ENCODE results near the gene CDC26.
"Not testable (repeated sequence)": the region's sequence is repeated elsewhere in the genome, so short reads cannot be mapped to it uniquely, and the experiment has no call there.

CDC26 gene

DNA sequence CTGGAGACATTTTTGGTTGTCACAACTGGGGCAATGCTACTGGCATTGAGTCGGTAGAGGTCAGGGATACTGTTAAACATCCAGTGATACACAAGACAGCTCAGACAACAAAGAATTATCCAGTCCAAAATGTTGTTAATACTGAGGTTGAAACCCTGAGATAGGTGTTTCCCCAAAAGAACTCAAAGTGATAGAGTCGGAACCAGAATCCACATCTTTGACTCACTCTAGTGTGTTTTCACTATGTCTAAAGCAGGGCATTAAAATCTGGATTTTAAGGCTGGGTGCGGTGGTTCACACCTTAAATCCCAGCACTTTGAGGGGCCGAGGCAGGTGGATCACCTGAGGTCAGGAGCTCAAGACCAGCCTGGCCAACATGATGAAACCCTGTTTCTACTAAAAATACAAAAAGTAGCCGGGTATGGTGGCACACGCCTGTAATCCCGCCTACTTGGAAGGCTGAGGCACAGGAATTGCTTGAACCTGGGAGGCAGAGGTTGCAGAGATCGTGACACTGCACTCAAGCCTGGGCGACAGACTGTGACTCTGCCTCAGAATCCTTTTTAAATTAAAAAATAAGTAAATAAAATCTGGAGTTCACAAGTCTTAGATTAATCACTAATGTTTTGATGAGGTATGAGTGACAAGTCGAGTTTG, 37.0 kb downstream of the CDC26 start:
- H3K9ac ChIP-seq (ENCODE audit: low read length) = no peak overlapping the region
- no peaks in the 10 kb centered on the region for H3K9me3 ChIP-seq (ENCODE audit: insufficient read depth, low read length)
- H2AFZ ChIP-seq (ENCODE audit: low read depth, low read length, severe bottlenecking) = no peak overlapping the region
- no peak for TF ChIP-seq EZH2phosphoT487 (conservative IDR thresholded peaks at IDR 0.05; ENCODE audit: low read length)
- TF ChIP-seq, protein P1, sequence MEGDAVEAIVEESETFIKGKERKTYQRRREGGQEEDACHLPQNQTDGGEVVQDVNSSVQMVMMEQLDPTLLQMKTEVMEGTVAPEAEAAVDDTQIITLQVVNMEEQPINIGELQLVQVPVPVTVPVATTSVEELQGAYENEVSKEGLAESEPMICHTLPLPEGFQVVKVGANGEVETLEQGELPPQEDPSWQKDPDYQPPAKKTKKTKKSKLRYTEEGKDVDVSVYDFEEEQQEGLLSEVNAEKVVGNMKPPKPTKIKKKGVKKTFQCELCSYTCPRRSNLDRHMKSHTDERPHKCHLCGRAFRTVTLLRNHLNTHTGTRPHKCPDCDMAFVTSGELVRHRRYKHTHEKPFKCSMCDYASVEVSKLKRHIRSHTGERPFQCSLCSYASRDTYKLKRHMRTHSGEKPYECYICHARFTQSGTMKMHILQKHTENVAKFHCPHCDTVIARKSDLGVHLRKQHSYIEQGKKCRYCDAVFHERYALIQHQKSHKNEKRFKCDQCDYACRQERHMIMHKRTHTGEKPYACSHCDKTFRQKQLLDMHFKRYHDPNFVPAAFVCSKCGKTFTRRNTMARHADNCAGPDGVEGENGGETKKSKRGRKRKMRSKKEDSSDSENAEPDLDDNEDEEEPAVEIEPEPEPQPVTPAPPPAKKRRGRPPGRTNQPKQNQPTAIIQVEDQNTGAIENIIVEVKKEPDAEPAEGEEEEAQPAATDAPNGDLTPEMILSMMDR (IDR thresholded peaks at IDR 0.05; ENCODE audit: insufficient read depth, low read length, poor library complexity, severe bottlenecking) = no peak
- H3K36me3 ChIP-seq (ENCODE audit: low read length) = no peaks in the 10 kb centered on the region
- no peak overlapping the region for H3K4me2 ChIP-seq (ENCODE audit: low read depth, low read length, poor library complexity, severe bottlenecking)
- H3K4me3 ChIP-seq (ENCODE audit: insufficient read depth, low read length, poor library complexity, severe bottlenecking) = no peak overlapping the region
- H3K27me3 ChIP-seq (ENCODE audit: low read length) = no peaks in the 10 kb centered on the region
- no peaks in the 10 kb centered on the region for H3F3A ChIP-seq (ENCODE audit: insufficient read depth)
- H4K20me1 ChIP-seq (ENCODE audit: low read depth, low read length) = no peaks in the 10 kb centered on the region
- H3K79me2 ChIP-seq (ENCODE audit: insufficient read depth, low read length) = no peaks in the 10 kb centered on the region
- H3K9me2 ChIP-seq (replicated peaks; ENCODE audit: insufficient read depth, low read length) = no peaks in the 10 kb centered on the region
- no peak overlapping the region for H3K27ac ChIP-seq (ENCODE audit: low read depth, low read length)

DNA sequence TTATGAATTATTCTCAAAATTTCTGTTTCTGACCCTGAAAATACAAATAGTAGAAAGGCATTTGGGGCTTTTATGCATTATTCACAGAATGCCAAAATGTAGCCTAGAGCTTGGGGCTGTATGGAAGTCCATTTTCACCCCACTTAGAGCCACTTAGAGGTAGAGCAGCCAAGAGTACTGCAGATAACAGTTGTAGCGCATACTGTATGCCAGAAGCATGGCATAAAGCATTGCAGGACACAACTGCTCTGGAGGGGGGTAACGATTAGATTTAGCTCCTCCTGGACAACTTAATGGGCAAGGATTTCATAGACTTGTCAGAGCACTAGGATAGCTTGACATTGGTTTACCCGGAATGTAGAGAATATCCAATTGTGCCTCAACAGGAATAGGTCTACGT, 38.3 kb downstream of the CDC26 start:
- no peaks in the 10 kb centered on the region for H3K36me3 ChIP-seq (ENCODE audit: low read length)
- H3K9me3 ChIP-seq (ENCODE audit: insufficient read depth, low read length) = no peaks in the 10 kb centered on the region
- H3K79me2 ChIP-seq (ENCODE audit: insufficient read depth, low read length) = no peaks in the 10 kb centered on the region
- no peak overlapping the region for H3K27ac ChIP-seq (ENCODE audit: low read depth, low read length)
- no peaks in the 10 kb centered on the region for H3K27me3 ChIP-seq (ENCODE audit: low read length)
- TF ChIP-seq, protein P1 (IDR thresholded peaks at IDR 0.05; ENCODE audit: insufficient read depth, low read length, poor library complexity, severe bottlenecking) = no peak
- no peak for TF ChIP-seq EZH2phosphoT487 (conservative IDR thresholded peaks at IDR 0.05; ENCODE audit: low read length)
- no peak overlapping the region for H3K4me3 ChIP-seq (ENCODE audit: insufficient read depth, low read length, poor library complexity, severe bottlenecking)
- H3K9me2 ChIP-seq (replicated peaks; ENCODE audit: insufficient read depth, low read length) = no peaks in the 10 kb centered on the region
- no peak overlapping the region for H2AFZ ChIP-seq (ENCODE audit: low read depth, low read length, severe bottlenecking)
- H4K20me1 ChIP-seq (ENCODE audit: low read depth, low read length) = no peaks in the 10 kb centered on the region
- H3F3A ChIP-seq (ENCODE audit: insufficient read depth) = no peaks in the 10 kb centered on the region
- H3K4me2 ChIP-seq (ENCODE audit: low read depth, low read length, poor library complexity, severe bottlenecking) = no peak overlapping the region
- H3K9ac ChIP-seq (ENCODE audit: low read length) = no peak overlapping the region

DNA sequence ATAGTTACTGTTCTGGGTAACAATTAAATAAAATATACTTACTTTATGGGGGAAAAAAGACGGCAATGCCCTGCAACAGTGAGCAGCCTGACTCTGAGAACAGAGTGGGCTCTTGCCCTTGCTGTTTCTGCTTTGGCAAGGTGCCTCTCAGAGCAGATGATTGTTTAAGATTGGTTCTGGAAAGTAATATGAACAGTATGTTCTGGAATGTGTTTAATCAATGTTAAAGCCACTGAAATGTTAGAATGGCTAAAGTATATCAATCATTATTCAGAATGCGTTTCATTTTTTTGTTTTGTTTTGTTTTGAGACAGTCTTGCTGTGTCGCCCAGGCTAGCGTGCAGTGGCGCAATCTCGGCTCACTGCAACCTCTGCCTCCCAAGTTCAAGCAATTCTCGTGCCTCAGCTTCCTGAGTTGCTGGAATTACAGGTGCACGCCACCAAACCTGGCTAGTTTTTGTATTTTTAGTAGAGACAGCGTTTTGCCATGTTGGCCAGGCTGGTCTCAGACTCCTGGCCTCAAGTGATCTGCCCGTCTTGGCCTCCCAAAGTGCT, 39.6 kb downstream of the CDC26 start:
- not testable (repeated sequence) for H3K9me2 ChIP-seq (replicated peaks; ENCODE audit: insufficient read depth, low read length); H3F3A ChIP-seq (ENCODE audit: insufficient read depth); H2AFZ ChIP-seq (ENCODE audit: low read depth, low read length, severe bottlenecking); H3K9ac ChIP-seq (ENCODE audit: low read length); H3K27ac ChIP-seq (ENCODE audit: low read depth, low read length); H3K27me3 ChIP-seq (ENCODE audit: low read length); H4K20me1 ChIP-seq (ENCODE audit: low read depth, low read length); H3K4me3 ChIP-seq (ENCODE audit: insufficient read depth, low read length, poor library complexity, severe bottlenecking); H3K4me2 ChIP-seq (ENCODE audit: low read depth, low read length, poor library complexity, severe bottlenecking); H3K79me2 ChIP-seq (ENCODE audit: insufficient read depth, low read length); H3K9me3 ChIP-seq (ENCODE audit: insufficient read depth, low read length); H3K36me3 ChIP-seq (ENCODE audit: low read length)

DNA sequence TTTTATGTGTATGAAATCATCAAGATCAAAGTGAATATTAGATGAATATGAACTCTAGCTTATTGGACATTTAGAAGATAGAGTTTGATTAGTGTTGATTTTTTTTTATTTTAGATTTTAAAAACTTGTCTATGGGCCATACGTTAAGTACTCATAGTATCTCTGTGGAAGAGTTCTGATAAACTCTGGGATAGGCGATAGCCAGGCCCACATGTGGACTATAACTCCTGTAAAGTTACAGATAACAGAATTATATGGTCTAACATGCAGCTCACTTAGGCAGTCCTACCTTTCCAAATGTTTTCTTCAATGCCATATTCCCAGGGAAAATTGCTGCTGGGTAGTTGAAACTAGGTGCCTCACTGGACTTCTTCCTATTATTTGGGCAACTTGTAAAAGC, 43.7 kb downstream of the CDC26 start:
- Histone ChIP-seq H4K20me1 (ENCODE audit: low read depth, low read length) (no peaks in the 10 kb centered on the region), H2AFZ (ENCODE audit: low read depth, low read length, severe bottlenecking) (no peak overlapping the region), H3F3A (ENCODE audit: insufficient read depth) (no peaks in the 10 kb centered on the region), H3K9me2 (replicated peaks; ENCODE audit: insufficient read depth, low read length) (no peaks in the 10 kb centered on the region), H3K9me3 (ENCODE audit: insufficient read depth, low read length) (no peaks in the 10 kb centered on the region), H3K27ac (ENCODE audit: low read depth, low read length) (no peak overlapping the region), H3K4me3 (ENCODE audit: insufficient read depth, low read length, poor library complexity, severe bottlenecking) (no peak overlapping the region), H3K79me2 (ENCODE audit: insufficient read depth, low read length) (no peaks in the 10 kb centered on the region), H3K4me2 (ENCODE audit: low read depth, low read length, poor library complexity, severe bottlenecking) (no peak overlapping the region), H3K36me3 (ENCODE audit: low read length) (no peaks in the 10 kb centered on the region), H3K27me3 (ENCODE audit: low read length) (no peaks in the 10 kb centered on the region), H3K9ac (ENCODE audit: low read length) (no peak overlapping the region)
- TF ChIP-seq EZH2phosphoT487 (conservative IDR thresholded peaks at IDR 0.05; ENCODE audit: low read length) = no peak
- TF ChIP-seq, protein P1 (IDR thresholded peaks at IDR 0.05; ENCODE audit: insufficient read depth, low read length, poor library complexity, severe bottlenecking) = no peak

Data from SU-DHL-6 (cell line).